Heart left ventricle (tissue), 13 donors: ENCODE data around the gene DLGAP4.

Experiments
- CTCF ChIP-seq, 12 donors: fragments of 200-600 bp; sonication (generic) in 4 of 12; IDR thresholded peaks; one replicate each; pipeline versions ENCODE4 v1.5.0 to v1.8.0; 2018 to 2022; ENCODE audit warnings: antibody characterized with exemption in 12 of 12, mild to moderate bottlenecking in 5 of 12
- POLR2A ChIP-seq, 2 donors: fragments of 450-650 bp; IDR thresholded peaks; one replicate each; pipeline ENCODE4 v1.6.1; 2017; ENCODE audit warnings: antibody characterized with exemption in 2 of 2, mild to moderate bottlenecking in 2 of 2, moderate library complexity in 2 of 2
- donor health status: ischemic (EF 13 %, LVEDD 7.1; RV severe dilation, severe dysfunction).
- donor health status: DM: no; HTN: yes; CAD: no.
- donor health status: DM: no; HTN: no; CAD: no.
- donor health status: ischemic (EF 25% LVEDD 6.9; RV normal size, moderate dysfunction).
- donor health status: ischemic (EF 25% LVEDD 5.7; RV mildly dilated, moderate dysfunction).
- donor health status: ischemic (EF 35%, LVEDD 5.7; RV mildly dilated, moderate dysfunction).
- donor health status: nonischemic (EF 11% LVEDD 7.7; RV severe dilation, severe dysfunction).
- donor health status: DM: yes; HTN: yes; CAD: no.
- donor health status: PGD.
- donor health status: ischemic (EF 29% LVEDD 5.4; RV normal size, mild dysfunction).
- donor health status: nonischemic (EF 23%, LVEDD 6.1; RV moderate dilation, normal function).

GRCh38 chr20:36370991-36371790 is 65.1 kb downstream of the DLGAP4 start:
- TF ChIP-seq CTCF (IDR thresholded peaks at IDR 0.05) (no peak), POLR2A (IDR thresholded peaks at IDR 0.05) (no peak)
